GM15510 (cell line): ENCODE measurements around the gene B3GALT2.

Experiments used
- POLR2A ChIP-seq: IDR thresholded peaks from 3 replicates; pipeline ENCODE4 v1.6.1; 2011; ENCODE audit warnings: borderline replicate concordance; ENCODE audit not compliant: insufficient read length; ENCODE audit errors: extremely low read depth

The B3GALT2 gene, protein sequence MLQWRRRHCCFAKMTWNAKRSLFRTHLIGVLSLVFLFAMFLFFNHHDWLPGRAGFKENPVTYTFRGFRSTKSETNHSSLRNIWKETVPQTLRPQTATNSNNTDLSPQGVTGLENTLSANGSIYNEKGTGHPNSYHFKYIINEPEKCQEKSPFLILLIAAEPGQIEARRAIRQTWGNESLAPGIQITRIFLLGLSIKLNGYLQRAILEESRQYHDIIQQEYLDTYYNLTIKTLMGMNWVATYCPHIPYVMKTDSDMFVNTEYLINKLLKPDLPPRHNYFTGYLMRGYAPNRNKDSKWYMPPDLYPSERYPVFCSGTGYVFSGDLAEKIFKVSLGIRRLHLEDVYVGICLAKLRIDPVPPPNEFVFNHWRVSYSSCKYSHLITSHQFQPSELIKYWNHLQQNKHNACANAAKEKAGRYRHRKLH

DNA sequence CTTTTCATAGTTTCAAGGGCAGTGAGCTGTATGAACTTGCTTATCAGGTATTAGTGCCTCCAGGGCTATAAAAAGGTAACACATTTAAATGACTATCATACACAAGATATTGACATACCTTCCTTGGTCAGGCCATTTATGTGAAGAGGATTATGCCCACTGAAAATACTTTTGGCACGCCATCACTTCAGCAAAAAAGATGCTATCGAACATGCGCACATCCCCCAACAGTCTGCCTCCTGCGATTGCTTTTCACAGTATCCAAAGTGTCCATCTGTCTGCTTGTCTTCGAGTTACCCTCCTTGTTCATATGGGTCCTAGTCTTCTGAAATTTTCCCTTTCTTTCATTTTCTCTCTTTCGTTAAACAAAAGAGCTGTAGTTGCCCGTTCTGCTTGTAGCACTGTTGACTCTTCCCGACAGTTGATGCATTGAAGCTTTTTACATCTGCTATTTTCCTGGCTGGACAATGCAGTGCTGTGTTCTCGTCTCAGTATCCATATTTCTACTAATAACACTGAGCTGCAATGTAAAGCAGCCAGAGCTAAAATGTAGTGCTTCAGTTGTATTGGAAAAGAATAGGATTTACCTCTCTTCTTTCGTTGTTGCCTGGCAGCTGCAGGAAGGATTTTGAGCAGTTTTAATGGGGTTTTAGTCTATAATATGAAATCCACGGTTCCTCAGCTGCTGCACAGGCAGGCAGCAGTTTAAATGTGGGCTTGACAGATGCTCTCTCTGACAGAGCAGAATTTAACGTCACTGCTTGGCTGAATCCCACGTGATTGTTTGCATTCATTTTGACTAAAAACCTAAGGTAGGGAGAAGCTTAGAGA is at the start of gene B3GALT2:
B3GALT2 (minus strand) TSS at position 713 of the 831 bp plus-strand sequence. CDS start 5,051 bp downstream, outside the sequence.
- TF ChIP-seq POLR2A: no peak

DNA sequence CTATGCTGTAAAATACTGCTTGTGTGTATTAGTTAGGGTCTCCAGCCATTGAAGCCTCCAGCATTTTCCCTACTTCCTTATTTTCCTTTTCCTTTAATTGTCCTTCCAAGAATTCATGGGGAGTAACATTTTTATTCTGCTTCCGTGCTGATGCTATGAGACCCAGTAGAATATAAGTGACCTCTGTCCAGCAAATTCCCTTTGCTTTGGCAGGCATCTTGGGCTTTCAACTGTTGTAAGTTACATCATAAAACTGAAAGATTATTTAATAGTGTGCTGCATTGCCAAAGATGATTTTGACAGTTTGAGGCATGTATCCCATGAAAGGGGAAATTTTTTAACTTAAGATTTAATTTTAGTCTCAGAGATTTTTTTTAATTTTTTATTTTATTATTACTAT is 48.1 kb upstream of the B3GALT2 start:
- no peak for TF ChIP-seq POLR2A

DNA sequence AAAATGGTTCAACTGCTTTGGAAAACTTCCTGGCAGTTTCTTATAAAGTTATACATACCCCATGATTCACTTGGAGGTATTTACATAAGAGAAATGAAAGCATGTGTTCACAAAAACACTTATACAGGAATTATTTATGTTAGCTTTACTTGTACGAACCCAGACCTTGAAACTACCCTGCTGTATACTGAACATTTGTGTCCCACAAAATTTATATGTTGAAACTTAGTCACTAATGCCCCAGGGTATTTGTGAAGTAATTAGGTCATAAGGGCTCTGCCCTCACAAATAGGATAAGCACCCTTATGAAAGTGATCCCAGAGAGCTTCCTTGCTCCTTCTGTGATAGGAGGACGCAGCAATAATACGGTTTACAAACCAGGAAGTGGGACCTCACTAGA is 42.7 kb upstream of the B3GALT2 start:
- TF ChIP-seq POLR2A: no peak

DNA sequence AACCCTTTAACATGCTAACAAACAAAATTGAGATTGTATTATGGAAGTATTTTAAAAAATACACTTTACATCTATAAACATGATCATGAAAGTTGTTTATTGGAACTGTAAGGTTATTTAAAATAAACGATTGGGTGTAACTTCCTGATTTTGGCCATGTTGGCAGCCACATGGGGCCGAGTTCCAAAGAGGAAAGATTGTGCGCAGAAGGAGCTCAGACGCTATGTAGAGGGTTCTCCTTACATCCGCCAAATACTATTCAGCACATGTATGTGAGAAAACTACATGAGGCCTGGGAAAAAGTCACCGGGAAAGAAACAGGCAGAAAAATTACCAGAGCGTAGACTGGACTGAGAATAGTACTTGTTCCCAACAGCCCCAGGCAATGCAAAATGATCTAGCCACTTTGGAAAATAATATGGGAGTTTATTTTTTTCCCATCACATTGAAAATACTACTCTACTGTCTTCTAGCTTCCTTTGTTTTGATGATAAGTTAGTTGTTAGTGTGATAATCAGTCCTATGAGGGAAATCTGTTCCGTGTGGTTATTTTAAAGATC is 35.7 kb upstream of the B3GALT2 start:
- no peak for TF ChIP-seq POLR2A

DNA sequence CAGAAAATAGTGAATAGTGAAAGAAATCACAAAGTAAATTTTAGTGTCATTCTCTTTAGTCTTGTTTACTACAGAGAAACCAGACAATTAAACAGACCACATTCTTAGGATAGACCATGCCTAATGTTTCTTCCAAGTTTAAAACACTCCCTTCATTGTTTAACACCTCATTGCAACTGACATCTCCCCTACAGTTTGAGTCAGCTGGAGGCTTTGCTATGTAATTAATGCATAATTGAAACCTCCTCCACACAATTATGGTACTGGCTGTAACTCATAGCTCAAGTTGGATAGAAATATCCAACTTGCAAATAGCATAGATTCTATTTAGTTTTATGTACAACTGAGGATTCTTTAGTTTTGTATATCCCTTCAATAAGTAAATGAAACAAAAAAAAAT is 35.2 kb upstream of the B3GALT2 start:
- no peak for TF ChIP-seq POLR2A

DNA sequence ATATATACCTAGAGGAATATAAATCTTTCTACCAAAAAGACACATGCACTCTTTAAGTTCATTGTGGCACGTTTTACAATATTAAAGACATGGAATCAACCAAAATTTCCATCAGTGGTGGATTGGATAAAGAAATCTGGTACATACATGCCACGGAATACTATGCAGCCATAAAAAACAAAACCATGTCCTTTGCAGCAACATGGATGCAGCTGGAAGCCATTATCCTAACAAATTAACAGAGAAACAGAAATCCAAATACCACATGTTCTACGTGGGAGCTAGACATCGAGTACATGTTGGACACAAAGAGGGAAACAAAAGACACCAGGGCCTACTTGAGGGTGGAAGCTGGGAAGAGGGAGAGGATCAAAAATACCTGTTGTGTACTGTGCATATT is 33.0 kb upstream of the B3GALT2 start:
- TF ChIP-seq POLR2A: no peak

DNA sequence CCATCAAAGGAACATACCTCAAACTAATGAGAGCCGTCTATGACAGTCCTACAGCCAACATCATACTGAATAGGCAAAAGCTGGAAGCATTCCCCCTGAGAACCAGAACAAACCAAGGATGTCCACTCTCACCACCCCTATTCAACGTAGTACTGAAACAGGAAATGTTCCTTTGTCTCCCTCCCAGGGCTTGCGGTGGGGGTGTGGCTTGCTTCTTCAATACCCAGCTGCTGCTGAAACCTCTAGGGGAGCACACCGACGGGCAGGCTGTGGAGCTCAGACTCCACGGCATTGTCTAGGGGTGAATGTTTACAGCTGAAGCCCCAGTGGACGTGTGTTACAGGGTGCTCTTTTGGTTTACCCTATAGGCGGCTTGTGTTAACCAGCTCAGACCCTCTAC is 30.5 kb upstream of the B3GALT2 start:
- no peak for TF ChIP-seq POLR2A

DNA sequence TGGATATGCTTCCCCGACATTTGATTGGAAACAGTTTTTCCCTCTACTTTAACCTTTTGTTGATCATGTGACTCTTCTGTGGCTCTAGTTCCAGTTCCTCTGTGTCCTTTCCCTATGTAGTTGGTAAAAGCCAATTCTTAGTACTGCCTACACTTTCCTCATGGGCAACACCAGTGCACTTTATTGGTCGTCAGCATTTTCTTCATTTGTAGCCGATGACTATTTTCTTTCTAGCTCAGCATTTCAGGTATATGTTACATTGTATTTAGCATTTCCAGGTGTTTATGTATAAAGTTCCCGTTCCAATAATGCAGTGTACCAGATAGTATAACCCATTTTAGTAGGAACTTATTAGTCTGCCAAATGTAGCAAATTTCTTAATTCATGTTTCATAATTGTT is 27.6 kb upstream of the B3GALT2 start:
- TF ChIP-seq POLR2A: no peak

DNA sequence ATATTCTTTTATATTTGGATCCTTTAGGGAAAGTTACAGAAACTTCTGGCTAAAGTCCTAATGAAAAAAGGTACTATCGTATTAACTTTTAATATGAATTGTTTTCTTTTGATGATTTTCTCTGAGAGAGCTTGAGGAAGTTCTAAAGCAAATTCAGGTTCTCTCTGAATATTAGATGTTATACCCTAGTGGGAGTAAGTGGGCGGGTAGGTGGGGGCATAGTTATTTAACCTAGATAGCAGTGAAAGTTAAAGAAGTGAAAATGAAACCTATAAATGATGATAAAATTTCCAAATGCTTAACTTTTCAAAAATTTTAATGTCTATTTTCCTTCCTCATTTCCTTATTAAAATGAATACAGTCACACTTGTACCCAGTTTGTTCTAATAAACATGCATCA is 26.2 kb upstream of the B3GALT2 start:
- TF ChIP-seq POLR2A: no peak

DNA sequence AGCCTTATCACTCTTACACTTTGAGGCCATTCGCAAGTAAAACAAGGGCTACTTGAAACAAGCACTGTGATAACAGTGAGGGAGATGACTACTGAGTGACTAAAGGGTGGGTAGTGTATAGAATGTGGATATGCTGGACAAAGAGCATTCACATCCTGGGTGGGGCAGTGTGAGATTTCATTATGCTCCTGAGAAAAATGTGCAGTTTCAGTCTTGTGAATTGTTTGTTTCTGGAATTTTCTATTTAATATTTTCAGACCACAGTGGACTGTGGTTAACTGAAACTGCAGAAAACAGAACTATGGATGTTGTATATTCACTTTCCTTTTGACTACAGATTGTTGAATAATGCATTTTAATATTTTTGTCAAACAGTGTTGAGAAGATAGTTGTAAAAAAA is 25.1 kb upstream of the B3GALT2 start:
- no peak for TF ChIP-seq POLR2A

DNA sequence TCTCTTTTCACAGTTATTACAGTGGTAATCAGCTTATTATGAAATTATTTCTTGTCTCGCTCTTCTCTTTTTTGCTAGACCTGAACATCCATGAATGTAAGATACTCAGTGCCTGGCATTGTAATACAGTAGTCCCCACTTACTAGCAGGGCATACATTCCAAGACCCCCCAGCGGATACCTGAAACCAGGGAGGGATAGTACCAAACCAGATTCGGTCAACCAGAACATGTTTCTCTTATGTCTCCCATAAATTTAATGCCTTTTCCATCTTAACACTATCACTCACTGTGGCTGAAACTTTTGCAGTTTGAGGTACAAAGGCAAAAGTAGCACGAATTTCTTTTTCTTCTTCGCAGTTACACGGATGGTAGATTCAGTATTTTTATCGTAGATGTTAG is 24.6 kb upstream of the B3GALT2 start:
- no peak for TF ChIP-seq POLR2A

DNA sequence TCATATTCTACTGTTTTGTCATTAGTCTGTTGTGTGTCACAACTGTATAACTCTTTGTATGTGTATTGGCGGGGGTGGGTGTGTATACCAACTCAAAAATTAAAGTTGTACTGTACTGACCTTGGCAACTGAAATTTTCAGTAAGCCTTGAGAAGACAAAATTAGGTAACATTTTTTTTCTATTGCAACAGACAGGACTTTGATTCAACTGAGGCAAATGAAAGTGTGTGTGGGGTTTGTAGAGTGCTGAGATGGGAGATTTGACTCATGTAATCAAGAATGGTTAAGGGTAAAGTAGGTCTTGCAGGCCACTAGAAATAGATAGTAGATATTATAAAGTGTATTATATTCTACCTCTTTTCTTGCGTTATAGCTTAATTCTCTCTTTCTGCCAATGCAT is 14.6 kb upstream of the B3GALT2 start:
- TF ChIP-seq POLR2A: no peak

DNA sequence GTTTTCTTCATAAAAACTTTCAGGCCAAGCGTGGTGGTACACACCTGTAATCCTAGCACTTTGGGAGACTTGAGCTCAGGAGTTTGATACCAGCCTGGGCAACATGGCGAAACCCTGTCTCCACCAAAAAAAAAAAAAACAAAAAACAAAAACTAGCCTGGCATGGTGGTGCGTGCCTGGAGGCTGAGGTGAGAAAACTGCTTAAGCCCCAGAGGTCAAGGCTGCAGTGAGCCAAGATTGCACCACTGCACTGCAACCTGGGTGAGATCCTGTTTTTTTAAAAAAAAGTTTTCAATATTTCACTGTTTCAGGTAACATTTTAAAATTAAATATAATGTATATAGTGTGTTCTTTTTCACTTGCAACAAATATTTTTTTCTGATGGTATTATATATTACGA is 13.5 kb upstream of the B3GALT2 start:
- no peak for TF ChIP-seq POLR2A

DNA sequence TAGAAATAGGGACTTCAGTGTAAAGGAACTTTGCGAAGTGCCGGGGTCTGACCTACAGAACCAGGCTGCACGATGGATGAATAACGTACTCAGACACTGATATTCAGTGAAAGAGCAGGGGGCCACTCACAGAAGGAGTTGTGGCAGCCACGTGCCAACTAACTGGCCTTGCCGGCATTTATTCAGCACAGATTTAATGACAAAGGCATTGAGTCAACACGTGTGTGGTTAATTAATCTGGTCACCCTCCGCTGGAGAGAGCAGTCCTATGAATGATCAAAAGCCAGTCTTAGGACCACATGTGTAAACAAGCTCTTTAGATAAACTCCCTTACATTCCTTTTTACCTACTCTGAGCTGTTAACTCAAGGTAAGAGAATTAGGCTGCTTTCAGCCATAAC is 6.2 kb upstream of the B3GALT2 start:
- TF ChIP-seq POLR2A: no peak

DNA sequence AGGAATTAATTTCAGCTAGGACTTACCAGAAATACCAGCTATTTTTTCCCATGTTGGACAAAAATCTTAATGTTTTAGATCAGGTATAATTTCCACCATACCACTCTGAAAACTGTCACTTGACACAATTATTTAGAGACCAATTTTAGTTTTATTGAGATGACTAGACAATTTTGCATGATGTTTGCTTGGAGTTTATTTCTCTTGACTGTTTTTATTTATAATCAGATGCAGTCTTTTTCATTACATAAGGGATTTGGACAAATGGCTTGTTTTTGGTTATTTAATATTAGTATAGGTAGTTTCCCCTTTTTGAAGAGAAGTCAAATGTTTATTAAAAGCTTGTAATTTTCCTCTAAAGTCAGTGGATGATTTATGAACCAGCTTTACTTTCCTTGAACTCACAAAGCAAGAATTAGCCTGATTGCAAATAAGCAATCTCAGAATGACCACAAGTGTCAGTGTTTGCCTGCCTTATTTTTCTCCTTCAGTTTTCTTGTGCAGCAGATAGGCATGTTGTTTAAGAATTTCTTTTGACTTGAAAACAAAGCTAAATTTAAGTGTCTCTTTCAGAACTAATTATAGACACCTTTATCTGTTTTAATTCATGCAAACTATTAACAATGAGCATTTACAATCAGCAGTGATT is 3.8 kb upstream of the B3GALT2 start:
- TF ChIP-seq POLR2A: no peak
